ENCODE results near the gene RHOB. TPM values are rescaled to one million over a fixed set of nuclear protein-coding genes. Genes with fewer than 3 reads are reported as not detected.

The RHOB gene
- total and polyA plus RNA-seq, 2 of the 13 experiments (the other 11 are each of a cell fraction or from before 2014, with no cell fraction given) = 192 to 268 TPM

DNA sequence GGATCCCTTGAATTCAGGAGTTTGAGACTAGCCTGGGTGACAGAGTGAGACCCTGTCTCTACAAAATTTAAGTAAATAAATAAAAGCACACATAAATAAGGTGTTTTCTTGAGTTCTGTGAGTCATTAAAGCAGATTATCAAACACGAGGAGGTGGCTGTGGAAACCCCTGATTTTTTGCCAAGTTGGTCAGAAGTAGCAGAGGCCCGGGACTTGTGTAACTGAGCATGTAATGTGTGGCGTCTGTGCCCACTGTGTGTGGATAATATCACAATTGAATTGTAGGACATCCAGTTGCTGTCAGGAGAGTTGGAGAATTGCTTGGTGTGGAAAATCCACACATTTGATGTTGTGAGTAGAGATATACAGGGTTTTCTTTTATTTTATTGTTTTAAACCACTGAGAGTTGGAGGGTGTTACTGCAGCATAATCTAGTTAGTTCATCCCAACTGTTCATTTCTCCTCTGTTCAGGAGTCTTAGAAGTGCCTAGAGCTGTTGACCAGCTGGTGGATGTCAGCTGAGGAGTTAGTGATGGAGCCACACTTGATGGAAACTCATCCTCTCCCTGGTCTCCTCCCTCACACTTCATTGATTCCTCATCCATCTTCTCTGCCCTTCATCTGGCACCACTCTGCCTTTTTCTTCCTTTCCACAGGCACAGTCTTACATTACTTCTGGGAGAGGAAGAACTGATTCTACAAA, 45.9 kb upstream of the RHOB start:
- H3K4me3 ChIP-seq (replicated peaks in 1 of 3; ENCODE audit: insufficient read depth in 1 of 3, low read depth in 2 of 3, low read length in 3 of 3) = no peak overlapping the region
- in situ Hi-C loops (cut with HindIII; ENCODE audit: extremely low pct_ligation_motif_present, low pct_unique_long_range_greater_than_20kb) (no loop called here), intact Hi-C loops (cut with micrococcal nuclease; ENCODE audit: unreplicated experiment) (no loop called here)
- H2AFZ ChIP-seq (ENCODE audit: low read length) = no peak overlapping the region
- ChIA-PET POLR2A (no interaction called here), CTCF (ENCODE audit: low intra/inter-chr PET ratio, low total read pairs) (no interaction called here)
- H3K4me1 ChIP-seq (ENCODE audit: insufficient read depth, low read length) = peaks cover 14% of the 10 kb centered on the region
- FAIRE-seq (no peak), DNase-seq (ENCODE audit: low spot score) (no peak), ATAC-seq (no peak)
- no peak overlapping the region for H3K9ac ChIP-seq (ENCODE audit: insufficient read depth, low read depth, low read length)
- no peaks in the 10 kb centered on the region for H3K79me2 ChIP-seq (ENCODE audit: insufficient read depth, low read length)
- H3K4me2 ChIP-seq (ENCODE audit: low read depth, low read length) = no peak overlapping the region
- no peak overlapping the region for H3K27ac ChIP-seq (ENCODE audit: extremely low read length, insufficient read depth, low read length)
- 31% methylated on average over 3 of the region's 3 CpGs for WGBS (ENCODE audit: low lambda C conversion rate)
- peaks cover 2 to 38% of the 10 kb centered on the region in 2 experiments; a peak in 4 of 5 replicates for H3K27me3 ChIP-seq (ENCODE audit: control insufficient read depth in 1 of 2, insufficient read depth in 2 of 2, low read length in 2 of 2)
- H3K36me3 ChIP-seq (replicated peaks in 1 of 2; ENCODE audit: control insufficient read depth in 1 of 2, insufficient read depth in 2 of 2, low read length in 2 of 2) = no peaks in the 10 kb centered on the region
- BruUV-seq (replicated peaks) = no TSS peak
- no peaks in the 10 kb centered on the region for H4K20me1 ChIP-seq (ENCODE audit: insufficient read depth, low read length)
- H3K9me3 ChIP-seq (ENCODE audit: low read length) = no peaks in the 10 kb centered on the region
- TF ChIP-seq SAFB2 (CRISPR knock-in tag; IDR thresholded peaks at IDR 0.05; ENCODE audit: borderline replicate concordance, low read depth) = no peak
- no peak for TF ChIP-seq HNF4A (CRISPR knock-in tag; IDR thresholded peaks at IDR 0.05)
- no peak for TF ChIP-seq ZNF589 (CRISPR knock-in tag; conservative IDR thresholded peaks at IDR 0.05)
- TF ChIP-seq, protein P1, sequence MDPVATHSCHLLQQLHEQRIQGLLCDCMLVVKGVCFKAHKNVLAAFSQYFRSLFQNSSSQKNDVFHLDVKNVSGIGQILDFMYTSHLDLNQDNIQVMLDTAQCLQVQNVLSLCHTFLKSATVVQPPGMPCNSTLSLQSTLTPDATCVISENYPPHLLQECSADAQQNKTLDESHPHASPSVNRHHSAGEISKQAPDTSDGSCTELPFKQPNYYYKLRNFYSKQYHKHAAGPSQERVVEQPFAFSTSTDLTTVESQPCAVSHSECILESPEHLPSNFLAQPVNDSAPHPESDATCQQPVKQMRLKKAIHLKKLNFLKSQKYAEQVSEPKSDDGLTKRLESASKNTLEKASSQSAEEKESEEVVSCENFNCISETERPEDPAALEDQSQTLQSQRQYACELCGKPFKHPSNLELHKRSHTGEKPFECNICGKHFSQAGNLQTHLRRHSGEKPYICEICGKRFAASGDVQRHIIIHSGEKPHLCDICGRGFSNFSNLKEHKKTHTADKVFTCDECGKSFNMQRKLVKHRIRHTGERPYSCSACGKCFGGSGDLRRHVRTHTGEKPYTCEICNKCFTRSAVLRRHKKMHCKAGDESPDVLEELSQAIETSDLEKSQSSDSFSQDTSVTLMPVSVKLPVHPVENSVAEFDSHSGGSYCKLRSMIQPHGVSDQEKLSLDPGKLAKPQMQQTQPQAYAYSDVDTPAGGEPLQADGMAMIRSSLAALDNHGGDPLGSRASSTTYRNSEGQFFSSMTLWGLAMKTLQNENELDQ (CRISPR knock-in tag; IDR thresholded peaks at IDR 0.05; ENCODE audit: borderline replicate concordance) = no peak
- no peak for TF ChIP-seq ZNF644 (CRISPR knock-in tag; IDR thresholded peaks at IDR 0.05; ENCODE audit: low read depth)
- TF ChIP-seq, protein P2, sequence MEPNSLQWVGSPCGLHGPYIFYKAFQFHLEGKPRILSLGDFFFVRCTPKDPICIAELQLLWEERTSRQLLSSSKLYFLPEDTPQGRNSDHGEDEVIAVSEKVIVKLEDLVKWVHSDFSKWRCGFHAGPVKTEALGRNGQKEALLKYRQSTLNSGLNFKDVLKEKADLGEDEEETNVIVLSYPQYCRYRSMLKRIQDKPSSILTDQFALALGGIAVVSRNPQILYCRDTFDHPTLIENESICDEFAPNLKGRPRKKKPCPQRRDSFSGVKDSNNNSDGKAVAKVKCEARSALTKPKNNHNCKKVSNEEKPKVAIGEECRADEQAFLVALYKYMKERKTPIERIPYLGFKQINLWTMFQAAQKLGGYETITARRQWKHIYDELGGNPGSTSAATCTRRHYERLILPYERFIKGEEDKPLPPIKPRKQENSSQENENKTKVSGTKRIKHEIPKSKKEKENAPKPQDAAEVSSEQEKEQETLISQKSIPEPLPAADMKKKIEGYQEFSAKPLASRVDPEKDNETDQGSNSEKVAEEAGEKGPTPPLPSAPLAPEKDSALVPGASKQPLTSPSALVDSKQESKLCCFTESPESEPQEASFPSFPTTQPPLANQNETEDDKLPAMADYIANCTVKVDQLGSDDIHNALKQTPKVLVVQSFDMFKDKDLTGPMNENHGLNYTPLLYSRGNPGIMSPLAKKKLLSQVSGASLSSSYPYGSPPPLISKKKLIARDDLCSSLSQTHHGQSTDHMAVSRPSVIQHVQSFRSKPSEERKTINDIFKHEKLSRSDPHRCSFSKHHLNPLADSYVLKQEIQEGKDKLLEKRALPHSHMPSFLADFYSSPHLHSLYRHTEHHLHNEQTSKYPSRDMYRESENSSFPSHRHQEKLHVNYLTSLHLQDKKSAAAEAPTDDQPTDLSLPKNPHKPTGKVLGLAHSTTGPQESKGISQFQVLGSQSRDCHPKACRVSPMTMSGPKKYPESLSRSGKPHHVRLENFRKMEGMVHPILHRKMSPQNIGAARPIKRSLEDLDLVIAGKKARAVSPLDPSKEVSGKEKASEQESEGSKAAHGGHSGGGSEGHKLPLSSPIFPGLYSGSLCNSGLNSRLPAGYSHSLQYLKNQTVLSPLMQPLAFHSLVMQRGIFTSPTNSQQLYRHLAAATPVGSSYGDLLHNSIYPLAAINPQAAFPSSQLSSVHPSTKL (CRISPR knock-in tag; IDR thresholded peaks at IDR 0.05) = no peak
- no peak for TF ChIP-seq FOXM1 (CRISPR knock-in tag; IDR thresholded peaks at IDR 0.05)
- TF ChIP-seq, protein P3, sequence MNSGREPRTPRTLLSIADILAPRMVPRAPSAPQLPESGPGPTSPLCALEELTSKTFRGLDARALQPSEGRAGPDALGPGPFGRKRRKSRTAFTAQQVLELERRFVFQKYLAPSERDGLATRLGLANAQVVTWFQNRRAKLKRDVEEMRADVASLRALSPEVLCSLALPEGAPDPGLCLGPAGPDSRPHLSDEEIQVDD (CRISPR knock-in tag; IDR thresholded peaks at IDR 0.05; ENCODE audit: borderline replicate concordance) = no peak
- TF ChIP-seq, protein P4, sequence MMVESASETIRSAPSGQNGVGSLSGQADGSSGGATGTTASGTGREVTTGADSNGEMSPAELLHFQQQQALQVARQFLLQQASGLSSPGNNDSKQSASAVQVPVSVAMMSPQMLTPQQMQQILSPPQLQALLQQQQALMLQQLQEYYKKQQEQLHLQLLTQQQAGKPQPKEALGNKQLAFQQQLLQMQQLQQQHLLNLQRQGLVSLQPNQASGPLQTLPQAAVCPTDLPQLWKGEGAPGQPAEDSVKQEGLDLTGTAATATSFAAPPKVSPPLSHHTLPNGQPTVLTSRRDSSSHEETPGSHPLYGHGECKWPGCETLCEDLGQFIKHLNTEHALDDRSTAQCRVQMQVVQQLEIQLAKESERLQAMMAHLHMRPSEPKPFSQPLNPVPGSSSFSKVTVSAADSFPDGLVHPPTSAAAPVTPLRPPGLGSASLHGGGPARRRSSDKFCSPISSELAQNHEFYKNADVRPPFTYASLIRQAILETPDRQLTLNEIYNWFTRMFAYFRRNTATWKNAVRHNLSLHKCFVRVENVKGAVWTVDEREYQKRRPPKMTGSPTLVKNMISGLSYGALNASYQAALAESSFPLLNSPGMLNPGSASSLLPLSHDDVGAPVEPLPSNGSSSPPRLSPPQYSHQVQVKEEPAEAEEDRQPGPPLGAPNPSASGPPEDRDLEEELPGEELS (CRISPR knock-in tag; IDR thresholded peaks at IDR 0.05) = no peak
- TF ChIP-seq ESRRA (CRISPR knock-in tag; IDR thresholded peaks at IDR 0.05; ENCODE audit: low read depth) = no peak
- TF ChIP-seq ZFP82 (CRISPR knock-in tag; IDR thresholded peaks at IDR 0.05; ENCODE audit: borderline replicate concordance) = no peak
- TF ChIP-seq, protein P5, sequence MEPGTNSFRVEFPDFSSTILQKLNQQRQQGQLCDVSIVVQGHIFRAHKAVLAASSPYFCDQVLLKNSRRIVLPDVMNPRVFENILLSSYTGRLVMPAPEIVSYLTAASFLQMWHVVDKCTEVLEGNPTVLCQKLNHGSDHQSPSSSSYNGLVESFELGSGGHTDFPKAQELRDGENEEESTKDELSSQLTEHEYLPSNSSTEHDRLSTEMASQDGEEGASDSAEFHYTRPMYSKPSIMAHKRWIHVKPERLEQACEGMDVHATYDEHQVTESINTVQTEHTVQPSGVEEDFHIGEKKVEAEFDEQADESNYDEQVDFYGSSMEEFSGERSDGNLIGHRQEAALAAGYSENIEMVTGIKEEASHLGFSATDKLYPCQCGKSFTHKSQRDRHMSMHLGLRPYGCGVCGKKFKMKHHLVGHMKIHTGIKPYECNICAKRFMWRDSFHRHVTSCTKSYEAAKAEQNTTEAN (CRISPR knock-in tag; conservative IDR thresholded peaks at IDR 0.05) = no peak
- TF ChIP-seq, protein P6, sequence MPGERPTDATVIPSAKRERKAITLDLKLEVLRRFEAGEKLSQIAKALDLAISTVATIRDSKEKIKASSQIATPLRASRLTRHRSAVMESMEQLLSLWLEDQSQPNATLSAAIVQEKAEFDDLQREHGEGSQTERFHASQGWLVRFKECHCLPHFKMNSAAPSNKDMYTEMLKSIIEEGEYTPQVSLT (CRISPR knock-in tag; IDR thresholded peaks at IDR 0.05; ENCODE audit: borderline replicate concordance, low read depth) = no peak
